Neutrophil (primary cell): ENCODE measurements around the gene LCMT1.
A peak's percentile ranks its signal among the peaks of the same experiment; 100 is the strongest.

Experiments
- H3K27ac ChIP-seq: fragments of 200-600 bp; sonication (generic); 2 replicates; pipeline ENCODE4 v1.5.1; 2016; ENCODE audit warnings: mild to moderate bottlenecking, moderate library complexity
- H3K27me3 ChIP-seq: fragments of 200-600 bp; sonication (generic); 2 replicates; pipeline ENCODE4 v1.6.0; 2016; ENCODE audit warnings: mild to moderate bottlenecking
- H3K36me3 ChIP-seq: fragments of 200-600 bp; sonication (generic); 2 replicates; pipeline ENCODE4 v1.5.1; 2017
- H3K4me1 ChIP-seq, 2 experiments: fragments of 200-600 bp in 1 of 2; sonication (generic) in 1 of 2; 1 replicate in 1 of 2; 2 replicates in 1 of 2; pipeline versions ENCODE4 v1.5.1 to v1.6.1; 2013 to 2016; ENCODE audit warnings: low read depth in 1 of 2, low read length in 1 of 2, mild to moderate bottlenecking in 1 of 2, moderate library complexity in 1 of 2; ENCODE audit not compliant: control insufficient read depth in 1 of 2, insufficient read depth in 1 of 2
- H3K4me3 ChIP-seq, 2 experiments: fragments of 200-600 bp in 1 of 2; sonication (generic) in 1 of 2; 1 replicate in 1 of 2; 2 replicates in 1 of 2; pipeline ENCODE4 v1.5.1; 2013 to 2016; ENCODE audit warnings: low read depth in 1 of 2, low read length in 1 of 2, mild to moderate bottlenecking in 1 of 2, moderate library complexity in 1 of 2
- H3K9me3 ChIP-seq: fragments of 200-600 bp; sonication (generic); 2 replicates; pipeline ENCODE4 v1.5.1; 2016
- CTCF ChIP-seq: fragments of 200-600 bp; sonication (generic); IDR thresholded peaks from 2 replicates; pipeline ENCODE4 v1.5.1; 2016; ENCODE audit warnings: antibody characterized with exemption

LCMT1 gene

DNA sequence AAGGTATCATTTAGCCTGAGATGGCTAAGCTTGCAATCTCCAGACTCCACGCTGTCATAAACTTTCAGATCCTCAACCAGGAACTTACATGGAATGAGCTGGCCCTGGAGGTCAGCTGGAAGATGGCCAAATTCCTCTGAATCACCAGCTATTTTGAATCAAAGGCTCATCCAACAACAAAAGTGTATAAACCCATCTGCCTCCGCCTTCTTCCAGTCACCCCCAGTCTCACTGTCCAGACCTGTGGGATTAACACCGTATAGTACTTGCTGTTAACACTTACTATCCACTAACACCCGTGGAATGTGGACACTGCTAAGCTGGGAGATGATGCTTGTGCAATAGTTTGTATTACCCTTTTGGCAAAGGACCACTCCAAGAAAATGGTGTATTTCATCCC, 1.9 kb upstream of the LCMT1 start:
- H3K9me3 ChIP-seq, result no peaks in the 10 kb centered on the region

GRCh38 chr16:25110387-25110947, 1.1 kb upstream of the LCMT1 start:
- peak overlapping the region; percentile 80 to 86 for H3K4me3 ChIP-seq
- H3K4me1 ChIP-seq, result peaks cover 31% of the 10 kb centered on the region in 2 experiments

More for the DNA sequence above, 1.9 kb upstream of the LCMT1 start:
- TF ChIP-seq CTCF, result no peak
- Histone ChIP-seq H3K27ac (no peak overlapping the region), H3K36me3 (no peaks in the 10 kb centered on the region), H3K4me3 (no peak overlapping the region), H3K27me3 (no peaks in the 10 kb centered on the region), H3K4me1 (peaks cover 31% of the 10 kb centered on the region in 2 experiments)

GRCh38 chr16:25114121-25114520, 2.6 kb downstream of the LCMT1 start:
- H3K27ac ChIP-seq, result no peak overlapping the region

More at GRCh38 chr16:25110387-25110947, 1.1 kb upstream of the LCMT1 start:
- Histone ChIP-seq H3K27ac (peak overlapping the region; percentile 79), H3K36me3 (no peaks in the 10 kb centered on the region), H3K27me3 (no peaks in the 10 kb centered on the region), H3K9me3 (no peaks in the 10 kb centered on the region)
- no peak for TF ChIP-seq CTCF

DNA sequence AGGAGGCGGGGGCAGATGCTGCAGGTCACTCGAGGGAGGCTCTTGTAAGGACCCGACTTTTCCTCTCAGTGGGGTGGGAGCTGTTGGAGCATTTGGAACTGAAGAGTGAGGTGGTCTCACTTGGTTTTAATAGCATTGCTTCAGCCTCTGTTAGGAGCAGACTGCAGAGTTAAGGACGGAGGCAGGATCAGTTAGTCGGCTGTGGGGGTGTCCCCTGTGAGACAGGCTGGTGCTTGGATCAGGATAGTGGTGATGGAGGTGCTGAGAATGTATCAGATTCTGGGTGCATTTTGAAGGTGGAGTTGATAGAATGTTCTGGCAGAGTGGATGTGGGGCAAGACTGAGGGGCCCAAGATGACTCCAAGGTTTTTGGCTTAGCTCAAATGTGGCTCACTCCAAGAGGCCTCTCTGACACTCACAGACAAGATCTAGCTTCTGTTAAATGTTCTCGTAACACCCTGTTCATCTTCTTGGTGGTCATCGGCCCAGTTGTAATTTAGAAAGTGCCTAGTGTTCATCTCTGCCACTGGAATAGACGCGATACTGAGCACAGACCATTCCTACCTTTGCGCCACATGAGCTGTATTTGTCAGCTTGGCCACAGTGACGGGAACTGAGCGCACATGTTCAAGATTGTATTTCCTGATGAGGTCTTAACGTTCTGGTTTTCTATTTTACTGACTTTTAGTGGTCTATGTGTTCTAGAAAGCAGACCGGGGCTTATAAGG, 7.5 kb downstream of the LCMT1 start:
- Histone ChIP-seq H3K9me3 (no peaks in the 10 kb centered on the region), H3K4me1 (no peaks in the 10 kb centered on the region), H3K27ac (no peak overlapping the region), H3K4me3 (no peak overlapping the region), H3K27me3 (no peaks in the 10 kb centered on the region), H3K36me3 (peaks cover 19% of the 10 kb centered on the region)
- no peak for TF ChIP-seq CTCF

More at GRCh38 chr16:25114121-25114520, 2.6 kb downstream of the LCMT1 start:
- peaks cover 16% of the 10 kb centered on the region for H3K36me3 ChIP-seq
- peaks cover 17 to 18% of the 10 kb centered on the region in 2 experiments for H3K4me1 ChIP-seq
- no peak overlapping the region for H3K4me3 ChIP-seq
- H3K27me3 ChIP-seq, result no peaks in the 10 kb centered on the region
- no peak for TF ChIP-seq CTCF
- H3K9me3 ChIP-seq, result no peaks in the 10 kb centered on the region

- Histone ChIP-seq H3K9me3 (no peaks in the 10 kb centered on the region), H3K4me3 (no peak overlapping the region), H3K36me3 (peaks cover 18% of the 10 kb centered on the region), H3K27me3 (no peaks in the 10 kb centered on the region), H3K4me1 (no peaks in the 10 kb centered on the region), H3K27ac (no peak overlapping the region)
- no peak for TF ChIP-seq CTCF
Measured at GRCh38 chr16:25121824-25122600, 10.5 kb downstream of the LCMT1 start.
